OCI-LY7 (cell line): ENCODE measurements around the gene C20orf173. TPM values are rescaled to one million over a fixed set of nuclear protein-coding genes. Genes with fewer than 3 reads are reported as not detected.

ENCODE experiments used
- total RNA-seq, 2 experiments: library from RNA; depleted of rRNA in 1 of 2; stranded (reverse); fragments of >200 nt in 1 of 2; shearing (Covaris generic) in 1 of 2; gene quantifications; 2 replicates each; pipeline ENCODE4 v1.2.3, GENCODE V29; 2014 to 2022

C20orf173 gene
- total RNA-seq, 2 experiments from 2014 or later: not detected

Other genes with a start within 250 kb of the C20orf173 start
- gene EIF6, start 244.9 kb downstream of the C20orf173 start, total RNA-seq (2014; rRNA removed; shearing (Covaris generic)): 93.9 and 113 TPM in 2 replicates
- gene EIF6, start 244.9 kb downstream of the C20orf173 start, total RNA-seq (2022): 90.6 and 106 TPM in 2 replicates
- not detected in 2 replicates for gene FAM83C, start 237.2 kb downstream of the C20orf173 start, total RNA-seq (2014; rRNA removed; shearing (Covaris generic))
- not detected in 2 replicates for gene FAM83C, start 237.2 kb downstream of the C20orf173 start, total RNA-seq (2022)
- 53.0 and 65.3 TPM in 2 replicates for gene UQCC1, start 117.7 kb downstream of the C20orf173 start, total RNA-seq (2014; rRNA removed; shearing (Covaris generic))
- gene UQCC1, start 117.7 kb downstream of the C20orf173 start, total RNA-seq (2022): 85.2 and 88.6 TPM in 2 replicates
- gene GDF5, start 91.4 kb downstream of the C20orf173 start, total RNA-seq (2014; rRNA removed; shearing (Covaris generic)): not detected in 2 replicates
- gene GDF5, start 91.4 kb downstream of the C20orf173 start, total RNA-seq (2022): not detected in 2 replicates
- gene CEP250, start 74.1 kb downstream of the C20orf173 start, total RNA-seq (2014; rRNA removed; shearing (Covaris generic)): 28.6 and 31.6 TPM in 2 replicates
- gene CEP250, start 74.1 kb downstream of the C20orf173 start, total RNA-seq (2022): 68.9 and 74.4 TPM in 2 replicates
- 171 and 178 TPM in 2 replicates for gene ERGIC3, start 12.4 kb upstream of the C20orf173 start, total RNA-seq (2014; rRNA removed; shearing (Covaris generic))
- 170 and 177 TPM in 2 replicates for gene ERGIC3, start 12.4 kb upstream of the C20orf173 start, total RNA-seq (2022)
- gene SPAG4, start 86.2 kb upstream of the C20orf173 start, total RNA-seq (2014; rRNA removed; shearing (Covaris generic)): 12.1 and 24.7 TPM in 2 replicates
- 58.2 and 64.2 TPM in 2 replicates for gene SPAG4, start 86.2 kb upstream of the C20orf173 start, total RNA-seq (2022)
- gene CPNE1, start 135.2 kb upstream of the C20orf173 start, total RNA-seq (2014; rRNA removed; shearing (Covaris generic)): 83.3 and 83.7 TPM in 2 replicates
- gene CPNE1, start 135.2 kb upstream of the C20orf173 start, total RNA-seq (2022): 193 and 202 TPM in 2 replicates
- 63.8 and 66.3 TPM in 2 replicates for gene RBM12, start 135.2 kb upstream of the C20orf173 start, total RNA-seq (2014; rRNA removed; shearing (Covaris generic))
- gene RBM12, start 135.2 kb upstream of the C20orf173 start, total RNA-seq (2022): 152 and 160 TPM in 2 replicates
- gene NFS1, start 169.7 kb upstream of the C20orf173 start, total RNA-seq (2014; rRNA removed; shearing (Covaris generic)): 32.8 and 56.2 TPM in 2 replicates
- 41.3 and 43.4 TPM in 2 replicates for gene NFS1, start 169.7 kb upstream of the C20orf173 start, total RNA-seq (2022)
- gene ROMO1, start 169.8 kb upstream of the C20orf173 start, total RNA-seq (2014; rRNA removed; shearing (Covaris generic)): 393 and 411 TPM in 2 replicates
- gene ROMO1, start 169.8 kb upstream of the C20orf173 start, total RNA-seq (2022): 109 and 164 TPM in 2 replicates
- gene RBM39, start 212.6 kb upstream of the C20orf173 start, total RNA-seq (2014; rRNA removed; shearing (Covaris generic)): 346 and 448 TPM in 2 replicates
- 429 and 431 TPM in 2 replicates for gene RBM39, start 212.6 kb upstream of the C20orf173 start, total RNA-seq (2022)
- 37.9 and 43.6 TPM in 2 replicates for gene PHF20, start 242.4 kb upstream of the C20orf173 start, total RNA-seq (2014; rRNA removed; shearing (Covaris generic))
- 47.8 and 51.4 TPM in 2 replicates for gene PHF20, start 242.4 kb upstream of the C20orf173 start, total RNA-seq (2022)